ENCODE measurements around the gene EPB41L3. TPM values are rescaled to one million over a fixed set of nuclear protein-coding genes. Genes with fewer than 3 reads are reported as not detected.

EPB41L3 gene
- total and polyA plus RNA-seq, 10 donors = 8.0 to 121 (median 49.1) TPM

DNA sequence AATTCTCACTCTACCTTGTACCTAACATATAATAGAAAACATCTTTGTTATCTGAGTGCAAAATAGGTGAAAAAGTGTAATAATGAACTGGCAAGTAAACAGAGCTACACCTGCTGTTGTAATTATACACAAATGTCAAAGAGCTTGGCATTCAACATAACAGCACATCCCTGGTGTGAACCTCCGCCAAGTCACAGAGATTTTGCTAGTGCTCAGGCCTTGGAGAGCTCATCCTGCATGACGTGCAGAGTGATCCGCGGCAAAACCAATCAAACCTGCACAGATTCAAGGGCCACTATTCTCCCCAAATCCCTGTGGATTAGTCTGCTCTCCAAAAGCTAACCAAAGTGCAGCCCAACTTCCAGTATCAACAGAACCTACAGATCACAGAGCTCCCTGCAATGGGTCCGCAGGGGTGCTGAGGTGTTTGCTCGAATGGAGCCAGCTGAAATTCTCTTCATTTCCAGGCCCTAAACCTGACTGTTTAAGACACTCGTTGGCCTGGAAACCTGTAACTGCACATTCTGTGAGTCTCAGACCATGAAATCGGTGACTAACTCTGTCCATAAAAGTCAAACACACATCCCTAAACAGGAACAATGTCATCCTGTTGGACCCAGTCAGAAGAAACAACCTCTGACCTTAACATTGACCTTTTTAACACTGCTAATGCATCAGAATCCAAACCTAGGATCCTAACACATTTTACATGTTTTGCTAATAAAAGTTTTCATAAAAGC is 111.8 kb downstream of the EPB41L3 start:
- TF ChIP-seq POLR2AphosphoS5 (IDR thresholded peaks at IDR 0.05) (no peak), POLR2A (IDR thresholded peaks at IDR 0.05) (no peak)
- TF ChIP-seq, protein P1, sequence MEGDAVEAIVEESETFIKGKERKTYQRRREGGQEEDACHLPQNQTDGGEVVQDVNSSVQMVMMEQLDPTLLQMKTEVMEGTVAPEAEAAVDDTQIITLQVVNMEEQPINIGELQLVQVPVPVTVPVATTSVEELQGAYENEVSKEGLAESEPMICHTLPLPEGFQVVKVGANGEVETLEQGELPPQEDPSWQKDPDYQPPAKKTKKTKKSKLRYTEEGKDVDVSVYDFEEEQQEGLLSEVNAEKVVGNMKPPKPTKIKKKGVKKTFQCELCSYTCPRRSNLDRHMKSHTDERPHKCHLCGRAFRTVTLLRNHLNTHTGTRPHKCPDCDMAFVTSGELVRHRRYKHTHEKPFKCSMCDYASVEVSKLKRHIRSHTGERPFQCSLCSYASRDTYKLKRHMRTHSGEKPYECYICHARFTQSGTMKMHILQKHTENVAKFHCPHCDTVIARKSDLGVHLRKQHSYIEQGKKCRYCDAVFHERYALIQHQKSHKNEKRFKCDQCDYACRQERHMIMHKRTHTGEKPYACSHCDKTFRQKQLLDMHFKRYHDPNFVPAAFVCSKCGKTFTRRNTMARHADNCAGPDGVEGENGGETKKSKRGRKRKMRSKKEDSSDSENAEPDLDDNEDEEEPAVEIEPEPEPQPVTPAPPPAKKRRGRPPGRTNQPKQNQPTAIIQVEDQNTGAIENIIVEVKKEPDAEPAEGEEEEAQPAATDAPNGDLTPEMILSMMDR (IDR thresholded peaks at IDR 0.05 in 8 of 11, conservative IDR thresholded peaks at IDR 0.05 in 3 of 11) = no peak
- intact Hi-C loops (cut with DNase I; ENCODE audit: low total_unique reads) = no loop called here
- DNase-seq = no peak
- no peaks in the 10 kb centered on the region for H3K9me3 ChIP-seq
- H3K27ac ChIP-seq = no peak overlapping the region
- WGBS, 5 donors = 77 to 87% (median 82%) methylated on average over 8 of the region's 8 CpGs
- peaks cover 0 to 4% (median 0%) of the 10 kb centered on the region in 6 donors for H3K36me3 ChIP-seq
- no peak overlapping the region for H3K4me3 ChIP-seq
- no peaks in the 10 kb centered on the region for H3K4me1 ChIP-seq
- H3K27me3 ChIP-seq (replicated peaks in 1 of 7) = no peaks in the 10 kb centered on the region

DNA sequence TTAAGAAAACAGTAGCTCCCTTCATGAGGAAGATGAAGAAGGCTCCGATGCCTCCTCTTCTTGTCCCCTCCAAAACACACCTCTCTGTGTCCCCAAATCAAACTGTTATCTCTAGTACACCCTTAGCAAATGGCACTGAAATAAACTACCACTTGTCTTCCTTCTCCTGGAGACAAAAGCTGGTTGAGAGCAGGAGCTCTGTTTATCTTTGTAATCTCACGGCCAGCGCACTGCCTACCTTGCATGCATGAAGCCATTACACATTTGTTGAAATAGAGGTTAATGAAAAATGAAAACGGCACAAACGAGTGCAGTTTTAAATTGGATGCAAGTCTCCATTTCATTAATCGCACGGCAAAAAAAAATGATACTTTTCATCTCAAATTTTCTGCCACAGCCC is 113.7 kb downstream of the EPB41L3 start:
- DNase-seq = no peak
- peaks cover 0 to 4% (median 0%) of the 10 kb centered on the region in 6 donors for H3K36me3 ChIP-seq
- intact Hi-C loops (cut with DNase I; ENCODE audit: low total_unique reads) = no loop called here
- TF ChIP-seq POLR2A (IDR thresholded peaks at IDR 0.05) (no peak), POLR2AphosphoS5 (IDR thresholded peaks at IDR 0.05) (no peak)
- TF ChIP-seq, protein P1 (IDR thresholded peaks at IDR 0.05 in 8 of 11, conservative IDR thresholded peaks at IDR 0.05 in 3 of 11) = no peak
- H3K4me3 ChIP-seq = no peak overlapping the region
- no peaks in the 10 kb centered on the region for H3K4me1 ChIP-seq
- H3K27ac ChIP-seq = no peak overlapping the region
- WGBS, 5 donors = 89 to 94% (median 89%) methylated on average over 7 of the region's 7 CpGs
- H3K9me3 ChIP-seq = no peaks in the 10 kb centered on the region
- H3K27me3 ChIP-seq (replicated peaks in 1 of 7) = no peaks in the 10 kb centered on the region

DNA sequence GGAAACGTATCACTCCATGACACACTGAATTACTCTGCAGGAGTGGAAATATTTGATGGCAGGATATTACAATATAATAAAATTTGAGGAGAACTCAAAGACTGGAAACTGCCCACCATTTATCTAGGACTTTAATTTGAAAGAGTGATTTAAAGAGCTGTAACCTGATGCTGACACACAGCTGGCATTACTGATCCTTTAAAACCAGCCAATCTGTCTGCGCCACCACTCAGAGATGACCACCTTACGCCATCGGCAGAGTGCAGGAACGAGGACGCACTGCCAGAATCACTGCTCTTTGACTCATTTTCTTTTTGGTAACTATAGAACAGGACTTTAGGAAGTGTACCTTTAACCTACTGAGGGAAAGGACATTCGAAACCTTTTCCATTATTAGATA is 114.1 kb downstream of the EPB41L3 start:
- TF ChIP-seq POLR2A (IDR thresholded peaks at IDR 0.05) (no peak), POLR2AphosphoS5 (IDR thresholded peaks at IDR 0.05) (no peak)
- TF ChIP-seq, protein P1 (IDR thresholded peaks at IDR 0.05 in 8 of 11, conservative IDR thresholded peaks at IDR 0.05 in 3 of 11) = no peak
- no peak for DNase-seq
- Histone ChIP-seq H3K27me3 (replicated peaks in 1 of 7) (no peaks in the 10 kb centered on the region), H3K4me1 (no peaks in the 10 kb centered on the region), H3K36me3 (peaks cover 0 to 4% (median 0%) of the 10 kb centered on the region in 6 donors), H3K9me3 (no peaks in the 10 kb centered on the region), H3K4me3 (no peak overlapping the region), H3K27ac (no peak overlapping the region)
- WGBS, 5 donors = 81 to 92% (median 85%) methylated on average over 7 of the region's 7 CpGs
- intact Hi-C loops (cut with DNase I; ENCODE audit: low total_unique reads) = no loop called here

DNA sequence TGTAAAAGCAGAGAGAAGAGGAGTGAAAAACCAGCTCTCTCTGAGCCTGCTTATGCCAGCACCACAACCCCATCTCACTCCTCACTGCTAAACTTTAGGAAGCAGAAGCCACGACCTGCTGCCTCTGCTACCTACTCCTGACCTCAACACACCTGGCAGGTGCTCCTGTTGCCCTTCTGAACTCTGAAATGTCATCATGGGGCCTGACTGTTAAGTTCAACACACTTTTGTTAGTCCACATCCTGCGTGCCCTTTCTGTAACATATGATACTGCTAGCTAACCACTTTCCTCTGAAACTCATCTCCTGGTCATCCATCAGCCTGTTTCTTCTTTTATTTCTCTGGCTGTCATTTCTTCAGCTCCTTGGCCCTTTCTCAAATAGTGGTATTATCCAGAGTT is 118.1 kb downstream of the EPB41L3 start:
- intact Hi-C loops (cut with DNase I; ENCODE audit: low total_unique reads) = no loop called here
- H3K27ac ChIP-seq = no peak overlapping the region
- TF ChIP-seq POLR2A (IDR thresholded peaks at IDR 0.05) (no peak), POLR2AphosphoS5 (IDR thresholded peaks at IDR 0.05) (no peak)
- TF ChIP-seq, protein P1 (IDR thresholded peaks at IDR 0.05 in 8 of 11, conservative IDR thresholded peaks at IDR 0.05 in 3 of 11) = no peak
- H3K27me3 ChIP-seq (replicated peaks in 1 of 7) = no peaks in the 10 kb centered on the region
- no peak overlapping the region for H3K4me3 ChIP-seq
- H3K9me3 ChIP-seq = no peaks in the 10 kb centered on the region
- H3K36me3 ChIP-seq = no peaks in the 10 kb centered on the region
- DNase-seq = no peak
- 57 to 68% (median 61%) methylated on average over 2 of the region's 2 CpGs for WGBS, 5 donors
- no peaks in the 10 kb centered on the region for H3K4me1 ChIP-seq

Data from spleen (tissue), 11 donors.